ENCODE results near the gene TRIM41.

Gene TRIM41

GRCh38 chr5:181186986-181187499 is 36.0 kb upstream of the TRIM41 start:
- 41 to 50% methylated on average over 8 of the region's 8 CpGs for WGBS, 2 experiments
- Histone ChIP-seq H3K9me3 (ENCODE audit: control insufficient read depth, low read length) (no peaks in the 10 kb centered on the region), H3K4me3 (ENCODE audit: insufficient read depth, low read depth, low read length) (peak overlapping the region; percentile 87), H3K27ac (ENCODE audit: insufficient read depth, low read depth, low read length, poor library complexity, severe bottlenecking) (no peak overlapping the region), H3K36me3 (ENCODE audit: control insufficient read depth, insufficient read depth, low read length) (no peaks in the 10 kb centered on the region), H3K27me3 (ENCODE audit: control insufficient read depth, insufficient read depth, low read length, poor library complexity, severe bottlenecking) (peaks cover 27% of the 10 kb centered on the region), H3K4me1 (ENCODE audit: control insufficient read depth, insufficient read depth, low read length) (no peaks in the 10 kb centered on the region)

- no peaks in the 10 kb centered on the region for H3K36me3 ChIP-seq (ENCODE audit: control insufficient read depth, insufficient read depth, low read length)
- H3K9me3 ChIP-seq (ENCODE audit: control insufficient read depth, low read length) = no peaks in the 10 kb centered on the region
- no peaks in the 10 kb centered on the region for H3K4me1 ChIP-seq (ENCODE audit: control insufficient read depth, insufficient read depth, low read length)
- WGBS, 2 experiments = 2% methylated on average over 37 of the region's 37 CpGs
- peak overlapping the region; percentile 36 for H3K27ac ChIP-seq (ENCODE audit: insufficient read depth, low read depth, low read length, poor library complexity, severe bottlenecking)
- H3K4me3 ChIP-seq (ENCODE audit: insufficient read depth, low read depth, low read length) = peak overlapping the region; percentile 87
- peaks cover 27% of the 10 kb centered on the region for H3K27me3 ChIP-seq (ENCODE audit: control insufficient read depth, insufficient read depth, low read length, poor library complexity, severe bottlenecking)
These were observed 35.4 kb upstream of the TRIM41 start for GRCh38 chr5:181187500-181188213.

- no peaks in the 10 kb centered on the region for H3K36me3 ChIP-seq (ENCODE audit: control insufficient read depth, insufficient read depth, low read length)
- peaks cover 27% of the 10 kb centered on the region for H3K27me3 ChIP-seq (ENCODE audit: control insufficient read depth, insufficient read depth, low read length, poor library complexity, severe bottlenecking)
- no peak overlapping the region for H3K27ac ChIP-seq (ENCODE audit: insufficient read depth, low read depth, low read length, poor library complexity, severe bottlenecking)
- H3K4me1 ChIP-seq (ENCODE audit: control insufficient read depth, insufficient read depth, low read length) = no peaks in the 10 kb centered on the region
- no peaks in the 10 kb centered on the region for H3K9me3 ChIP-seq (ENCODE audit: control insufficient read depth, low read length)
- WGBS, 2 experiments = 0% methylated on average over 35 of the region's 35 CpGs
- peak overlapping the region; percentile 87 for H3K4me3 ChIP-seq (ENCODE audit: insufficient read depth, low read depth, low read length)
These were observed 34.2 kb upstream of the TRIM41 start for GRCh38 chr5:181188700-181189362.

GRCh38 chr5:181189363-181189961 is 33.6 kb upstream of the TRIM41 start:
- no peaks in the 10 kb centered on the region for H3K9me3 ChIP-seq (ENCODE audit: control insufficient read depth, low read length)
- peaks cover 27% of the 10 kb centered on the region for H3K27me3 ChIP-seq (ENCODE audit: control insufficient read depth, insufficient read depth, low read length, poor library complexity, severe bottlenecking)
- 1% methylated on average over 40 to 41 of the region's 41 CpGs for WGBS, 2 experiments
- no peaks in the 10 kb centered on the region for H3K4me1 ChIP-seq (ENCODE audit: control insufficient read depth, insufficient read depth, low read length)
- H3K36me3 ChIP-seq (ENCODE audit: control insufficient read depth, insufficient read depth, low read length) = no peaks in the 10 kb centered on the region
- peak overlapping the region; percentile 87 for H3K4me3 ChIP-seq (ENCODE audit: insufficient read depth, low read depth, low read length)
- H3K27ac ChIP-seq (ENCODE audit: insufficient read depth, low read depth, low read length, poor library complexity, severe bottlenecking) = no peak overlapping the region

- Histone ChIP-seq H3K9me3 (ENCODE audit: control insufficient read depth, low read length) (no peaks in the 10 kb centered on the region), H3K36me3 (ENCODE audit: control insufficient read depth, insufficient read depth, low read length) (no peaks in the 10 kb centered on the region), H3K4me1 (ENCODE audit: control insufficient read depth, insufficient read depth, low read length) (no peaks in the 10 kb centered on the region), H3K27ac (ENCODE audit: insufficient read depth, low read depth, low read length, poor library complexity, severe bottlenecking) (no peak overlapping the region), H3K4me3 (ENCODE audit: insufficient read depth, low read depth, low read length) (peak overlapping the region; percentile 87), H3K27me3 (ENCODE audit: control insufficient read depth, insufficient read depth, low read length, poor library complexity, severe bottlenecking) (peaks cover 27% of the 10 kb centered on the region)
- WGBS, 2 experiments = 3% methylated on average over 52 of the region's 52 CpGs
These were observed 32.9 kb upstream of the TRIM41 start for GRCh38 chr5:181189962-181190710.

GRCh38 chr5:181190711-181191525 is 32.2 kb upstream of the TRIM41 start:
- no peak overlapping the region for H3K27ac ChIP-seq (ENCODE audit: insufficient read depth, low read depth, low read length, poor library complexity, severe bottlenecking)
- no peaks in the 10 kb centered on the region for H3K4me1 ChIP-seq (ENCODE audit: control insufficient read depth, insufficient read depth, low read length)
- 1% methylated on average over 66 of the region's 66 CpGs for WGBS, 2 experiments

GRCh38 chr5:181191526-181192336 is 31.4 kb upstream of the TRIM41 start:
- Histone ChIP-seq H3K36me3 (ENCODE audit: control insufficient read depth, insufficient read depth, low read length) (no peaks in the 10 kb centered on the region), H3K4me3 (ENCODE audit: insufficient read depth, low read depth, low read length) (peak overlapping the region; percentile 87), H3K27me3 (ENCODE audit: control insufficient read depth, insufficient read depth, low read length, poor library complexity, severe bottlenecking) (peaks cover 27% of the 10 kb centered on the region), H3K4me1 (ENCODE audit: control insufficient read depth, insufficient read depth, low read length) (no peaks in the 10 kb centered on the region), H3K27ac (ENCODE audit: insufficient read depth, low read depth, low read length, poor library complexity, severe bottlenecking) (no peak overlapping the region), H3K9me3 (ENCODE audit: control insufficient read depth, low read length) (no peaks in the 10 kb centered on the region)
- 1% methylated on average over 64 of the region's 64 CpGs for WGBS, 2 experiments

More at GRCh38 chr5:181190711-181191525, 32.2 kb upstream of the TRIM41 start:
- Histone ChIP-seq H3K36me3 (ENCODE audit: control insufficient read depth, insufficient read depth, low read length) (no peaks in the 10 kb centered on the region), H3K4me3 (ENCODE audit: insufficient read depth, low read depth, low read length) (peak overlapping the region; percentile 87), H3K27me3 (ENCODE audit: control insufficient read depth, insufficient read depth, low read length, poor library complexity, severe bottlenecking) (peaks cover 27% of the 10 kb centered on the region), H3K9me3 (ENCODE audit: control insufficient read depth, low read length) (no peaks in the 10 kb centered on the region)

GRCh38 chr5:181192337-181193046 is 30.6 kb upstream of the TRIM41 start:
- 70 to 74% methylated on average over 12 of the region's 12 CpGs for WGBS, 2 experiments
- H3K4me1 ChIP-seq (ENCODE audit: control insufficient read depth, insufficient read depth, low read length) = no peaks in the 10 kb centered on the region
- no peaks in the 10 kb centered on the region for H3K9me3 ChIP-seq (ENCODE audit: control insufficient read depth, low read length)
- peak overlapping the region; percentile 87 for H3K4me3 ChIP-seq (ENCODE audit: insufficient read depth, low read depth, low read length)
- peaks cover 27% of the 10 kb centered on the region for H3K27me3 ChIP-seq (ENCODE audit: control insufficient read depth, insufficient read depth, low read length, poor library complexity, severe bottlenecking)
- H3K36me3 ChIP-seq (ENCODE audit: control insufficient read depth, insufficient read depth, low read length) = no peaks in the 10 kb centered on the region
- H3K27ac ChIP-seq (ENCODE audit: insufficient read depth, low read depth, low read length, poor library complexity, severe bottlenecking) = no peak overlapping the region

All from ectodermal cell (in vitro differentiated cells).